Fibroblast of skin of right quadriceps (primary cell): ENCODE measurements around the gene PPP1R8.

Experiments used
- DNase-seq: peaks from one replicate; pipeline ENCODE4 v3.0.0-alpha.2; 2013

The PPP1R8 gene

GRCh38 chr1:27872802-27873551 is 42.4 kb downstream of the PPP1R8 start:
- DNase-seq, result no peak

GRCh38 chr1:27873671-27874384 is 43.2 kb downstream of the PPP1R8 start:
- no peak for DNase-seq

GRCh38 chr1:27876341-27877114 is 45.9 kb downstream of the PPP1R8 start:
- DNase-seq, result no peak

GRCh38 chr1:27877115-27877416 is 46.5 kb downstream of the PPP1R8 start:
- DNase-seq, result no peak

- DNase-seq, result no peak
Measured at GRCh38 chr1:27878039-27878438, 47.5 kb downstream of the PPP1R8 start.

- DNase-seq, result no peak
Measured at GRCh38 chr1:27878787-27879335, 48.3 kb downstream of the PPP1R8 start.

GRCh38 chr1:27879374-27880082 is 48.9 kb downstream of the PPP1R8 start:
- DNase-seq, result no peak

- no peak for DNase-seq
Measured at GRCh38 chr1:27882543-27882903, 51.9 kb downstream of the PPP1R8 start.

GRCh38 chr1:27883536-27883935 is 53.0 kb downstream of the PPP1R8 start:
- no peak for DNase-seq

- DNase-seq, result no peak
Measured at GRCh38 chr1:27884006-27884954, 53.7 kb downstream of the PPP1R8 start.

- DNase-seq, result no peak
Measured at GRCh38 chr1:27885114-27885528, 54.5 kb downstream of the PPP1R8 start.

- no peak for DNase-seq
Measured at GRCh38 chr1:27885621-27886352, 55.2 kb downstream of the PPP1R8 start.

GRCh38 chr1:27886353-27886679 is 55.7 kb downstream of the PPP1R8 start:
- DNase-seq, result no peak

GRCh38 chr1:27886744-27887143 is 56.2 kb downstream of the PPP1R8 start:
- no peak for DNase-seq

- DNase-seq, result no peak
Measured at GRCh38 chr1:27887215-27888021, 56.8 kb downstream of the PPP1R8 start.

GRCh38 chr1:27889506-27889905 is 58.9 kb downstream of the PPP1R8 start:
- no peak for DNase-seq

- no peak for DNase-seq
Measured at GRCh38 chr1:27891196-27891889, 60.8 kb downstream of the PPP1R8 start.

GRCh38 chr1:27894521-27894920 is 63.9 kb downstream of the PPP1R8 start:
- DNase-seq, result no peak
